ENCODE data around the gene TPRN.
A peak's percentile ranks its signal among the peaks of the same experiment; 100 is the strongest.

Gene TPRN

GRCh38 chr9:137189297-137190295 lies 10.9 kb downstream of the TPRN start:
- DNase-seq (ENCODE audit: low read depth in 2 of 2): no peak

- DNase-seq (ENCODE audit: low read depth in 2 of 2): peak; percentile 85 to 89
These were observed 11.8 kb downstream of the TPRN start, which contains the start of the genes ANAPC2 and SSNA1 for GRCh38 chr9:137188490-137189296. Gene ANAPC2, minus strand, starts transcription at chr9:137188560. Its CDS starts 28 bp downstream, at chr9:137188532. Gene SSNA1, plus strand, starts transcription at chr9:137188676. Its CDS starts 51 bp downstream, at chr9:137188727.

GRCh38 chr9:137188086-137188489 lies 12.5 kb downstream of the TPRN start:
- DNase-seq (ENCODE audit: low read depth in 2 of 2): no peak

- DNase-seq (ENCODE audit: low read depth in 2 of 2): no peak
These were observed 13.2 kb downstream of the TPRN start for GRCh38 chr9:137187386-137187785.

- DNase-seq (ENCODE audit: low read depth in 2 of 2): no peak
These were observed 14.2 kb downstream of the TPRN start for GRCh38 chr9:137186385-137186784.

GRCh38 chr9:137185921-137186320 lies 14.6 kb downstream of the TPRN start:
- no peak for DNase-seq (ENCODE audit: low read depth in 2 of 2)

GRCh38 chr9:137184881-137185660 lies 15.5 kb downstream of the TPRN start:
- no peak for DNase-seq (ENCODE audit: low read depth in 2 of 2)

GRCh38 chr9:137183980-137184595 lies 16.5 kb downstream of the TPRN start:
- DNase-seq (ENCODE audit: low read depth in 2 of 2): no peak

- no peak for DNase-seq (ENCODE audit: low read depth in 2 of 2)
These were observed 17.7 kb downstream of the TPRN start for GRCh38 chr9:137182836-137183235.

- no peak for DNase-seq (ENCODE audit: low read depth in 2 of 2)
These were observed 18.9 kb downstream of the TPRN start for GRCh38 chr9:137181680-137182079.

- DNase-seq (ENCODE audit: low read depth in 2 of 2): no peak
These were observed 20.1 kb downstream of the TPRN start for GRCh38 chr9:137180491-137180890.

GRCh38 chr9:137179761-137180160 lies 20.8 kb downstream of the TPRN start:
- DNase-seq (ENCODE audit: low read depth in 2 of 2): no peak

GRCh38 chr9:137178939-137179630 lies 21.5 kb downstream of the TPRN start:
- DNase-seq (ENCODE audit: low read depth in 2 of 2): no peak

- DNase-seq (ENCODE audit: low read depth in 2 of 2): no peak
These were observed 22.2 kb downstream of the TPRN start for GRCh38 chr9:137178201-137178938.

- no peak for DNase-seq (ENCODE audit: low read depth in 2 of 2)
These were observed 24.0 kb downstream of the TPRN start for GRCh38 chr9:137176302-137177182.

- no peak for DNase-seq (ENCODE audit: low read depth in 2 of 2)
These were observed 25.1 kb downstream of the TPRN start for GRCh38 chr9:137175345-137175961.

GRCh38 chr9:137174722-137175293 lies 25.7 kb downstream of the TPRN start:
- no peak for DNase-seq (ENCODE audit: low read depth in 2 of 2)
